SIG-M5 treated with dmso at 0.1 percent for 504 hours (cell line): ENCODE measurements around the gene PLAC9.

Experiments used
- DNase-seq: peaks from one replicate; lab custom pipeline; 2025; ENCODE audit not compliant: unreplicated experiment; lab: John Stamatoyannopoulos, UW

PLAC9 gene

DNA sequence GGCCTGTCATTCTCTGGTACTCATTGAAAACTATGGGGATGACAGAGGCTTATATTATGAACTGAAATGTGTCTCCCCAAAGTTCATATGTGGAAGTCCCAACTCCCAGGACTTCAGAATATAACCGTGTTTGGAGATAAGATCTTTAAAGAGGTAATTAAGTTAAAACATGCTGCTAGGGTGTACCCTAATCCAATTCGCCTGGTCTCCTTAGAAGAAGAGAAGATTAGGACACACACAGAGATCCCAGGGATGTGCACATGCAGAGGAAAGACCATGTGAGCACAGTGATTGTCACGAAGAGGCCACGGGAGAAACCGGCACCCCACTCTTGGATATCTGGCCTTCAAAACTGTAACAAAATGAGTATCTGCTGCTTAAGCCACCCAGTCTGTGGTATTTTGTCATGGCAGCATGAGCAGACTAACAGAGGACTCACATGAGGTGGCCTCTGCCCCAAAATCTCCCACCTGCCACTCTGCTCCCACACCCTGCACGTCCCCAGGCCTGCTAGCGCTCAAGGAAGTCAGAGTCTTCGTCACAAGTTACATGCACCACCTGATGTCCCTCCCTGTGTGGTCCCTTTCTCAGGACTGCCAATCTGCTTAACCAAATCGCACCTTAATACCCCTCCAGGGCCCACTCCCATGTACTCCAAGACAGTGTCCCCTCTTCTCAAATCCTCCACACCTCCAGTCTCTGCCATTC is 26.8 kb downstream of the PLAC9 start:
- DNase-seq = no peak

DNA sequence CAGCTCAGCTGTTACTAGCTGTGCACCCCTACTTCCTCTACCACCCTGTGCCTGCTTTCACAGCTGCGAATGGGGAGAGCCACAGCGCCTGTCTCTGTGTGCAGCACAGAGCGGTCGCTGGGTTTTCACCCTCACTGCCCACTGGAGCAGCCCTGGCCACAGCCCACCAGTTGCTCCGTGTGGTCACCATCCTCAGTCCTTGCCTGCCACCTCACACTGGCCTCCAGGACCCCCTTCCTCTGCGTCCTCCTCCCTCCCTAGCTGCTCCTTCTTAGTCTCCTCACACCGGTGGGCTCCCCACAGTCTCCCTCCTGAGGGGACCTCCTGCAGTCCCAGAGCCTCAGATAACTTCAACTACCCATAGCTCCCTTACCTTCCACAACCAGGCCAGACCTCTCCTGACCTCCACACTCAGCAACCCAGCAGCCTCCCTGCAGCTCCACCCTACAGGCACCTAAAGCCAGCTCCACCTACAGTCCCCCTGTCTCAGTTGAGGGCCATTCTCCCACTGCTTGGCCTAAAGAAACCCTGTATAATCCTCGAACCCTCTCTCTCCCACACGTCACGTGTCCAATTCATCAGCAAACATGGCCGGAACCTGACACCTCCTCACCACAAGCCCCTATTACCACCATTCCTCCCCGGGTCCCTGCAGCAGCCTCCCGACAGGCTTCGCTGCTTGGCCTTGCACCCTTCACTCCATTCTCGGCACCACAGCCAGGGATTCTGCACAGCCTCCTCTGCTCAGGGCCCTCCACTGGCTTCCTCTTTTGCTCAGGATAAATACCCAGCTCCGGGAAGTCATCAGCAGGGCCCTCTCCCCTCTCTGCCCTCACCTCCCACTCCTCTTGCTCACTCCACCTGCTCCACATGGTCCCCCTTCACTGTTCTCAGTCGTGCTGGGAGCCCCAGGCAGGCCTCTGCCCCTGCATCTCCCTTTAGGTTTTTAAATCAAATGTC is 28.1 kb downstream of the PLAC9 start:
- DNase-seq = no peak

- no peak for DNase-seq
Measured at GRCh38 chr10:80161321-80162083, 29.0 kb downstream of the PLAC9 start.

DNA sequence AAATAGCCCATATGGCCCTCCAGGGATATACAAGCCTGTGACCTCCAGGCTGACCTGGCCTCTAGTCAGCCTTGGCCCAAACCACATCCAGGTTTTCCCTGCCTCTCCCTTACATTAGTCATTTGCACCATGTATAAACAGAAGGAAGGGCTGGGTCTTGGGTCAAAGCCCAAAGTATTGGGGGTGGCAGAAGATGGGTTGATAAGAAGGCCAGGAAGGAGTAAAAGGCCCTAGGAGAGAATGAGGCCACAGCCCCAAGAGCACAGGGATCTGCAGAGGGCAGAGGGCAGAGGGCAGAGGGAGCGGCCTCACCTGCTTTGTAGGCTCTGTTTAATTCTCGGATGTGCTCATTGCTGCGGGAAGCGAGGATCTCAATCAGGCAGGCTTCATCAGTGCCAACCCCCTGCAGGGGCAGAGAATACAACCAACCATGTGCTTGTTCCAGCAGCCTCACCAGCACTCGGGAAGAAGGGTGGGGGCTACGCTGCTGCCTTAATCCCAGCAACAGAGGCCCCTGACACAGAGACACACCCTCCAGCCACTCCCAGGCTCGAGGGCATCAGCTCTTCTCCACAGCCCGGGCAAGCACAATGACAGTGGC is 31.3 kb downstream of the PLAC9 start:
- DNase-seq = no peak

DNA sequence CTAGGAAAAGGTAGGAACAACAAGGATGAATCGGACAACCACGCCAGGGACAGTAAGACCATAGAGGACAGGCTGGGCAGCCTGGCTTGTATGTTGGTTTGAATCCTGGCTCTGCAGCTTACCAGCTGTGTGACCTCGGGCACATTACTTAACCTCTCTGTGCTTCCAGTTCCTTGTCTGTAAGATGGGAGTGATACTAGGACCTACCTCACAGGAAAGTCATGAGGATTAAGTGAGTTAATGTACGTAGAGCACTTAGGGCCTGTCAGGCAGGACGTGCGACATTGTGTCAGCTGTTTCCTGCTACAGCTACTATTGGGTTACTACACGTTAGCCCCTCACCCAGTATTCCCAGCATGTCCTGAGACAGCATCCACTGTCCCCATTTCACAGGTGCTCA is 32.1 kb downstream of the PLAC9 start:
- DNase-seq = no peak

- DNase-seq = no peak
Measured at GRCh38 chr10:80165173-80165572, 32.6 kb downstream of the PLAC9 start.

DNA sequence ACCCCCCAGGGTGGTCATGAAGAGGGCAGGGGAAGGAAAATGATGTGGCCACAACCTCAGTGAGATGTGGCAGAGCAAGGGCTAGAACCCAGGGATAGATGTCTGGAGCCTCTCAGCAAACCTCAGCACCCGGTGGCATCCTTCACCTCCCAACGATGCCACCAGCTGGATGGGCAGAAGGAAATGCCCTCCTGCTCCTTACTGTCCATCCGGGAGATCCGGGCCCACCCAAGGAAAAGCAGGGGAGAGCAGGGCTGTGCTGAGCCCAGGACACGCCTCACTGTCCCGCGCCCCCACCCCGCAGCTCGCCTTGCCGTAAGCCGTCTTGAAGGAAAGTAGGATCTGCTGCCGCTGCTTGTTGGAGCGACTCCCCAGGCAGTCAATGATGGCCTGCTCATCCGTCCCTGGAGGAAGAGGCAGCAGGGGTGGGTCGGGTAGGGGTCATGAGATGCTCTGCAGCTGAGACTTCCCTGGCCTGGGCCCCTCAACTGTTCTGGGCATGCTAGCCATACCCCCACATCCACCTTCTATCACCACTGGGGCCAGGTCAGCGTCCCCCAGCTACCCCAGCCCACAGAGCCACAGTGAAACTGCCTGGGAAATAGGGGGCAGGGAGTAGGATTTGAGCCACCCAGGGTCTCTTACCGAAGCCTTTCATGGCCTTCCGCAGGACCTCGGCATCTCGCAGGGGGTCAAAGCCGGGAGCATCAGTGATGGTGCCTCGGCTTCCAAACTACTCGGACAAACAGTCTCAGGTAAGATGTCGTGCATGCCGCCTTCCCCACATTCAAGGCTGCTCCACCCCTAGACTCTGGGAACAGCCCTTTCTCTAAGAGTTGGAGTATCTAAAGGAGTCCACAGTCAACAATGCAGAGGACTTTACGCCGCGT is 34.3 kb downstream of the PLAC9 start:
- DNase-seq = no peak

GRCh38 chr10:80167471-80168161 is 35.1 kb downstream of the PLAC9 start:
- no peak for DNase-seq

- no peak for DNase-seq
Measured at GRCh38 chr10:80168162-80168511, 35.6 kb downstream of the PLAC9 start.

DNA sequence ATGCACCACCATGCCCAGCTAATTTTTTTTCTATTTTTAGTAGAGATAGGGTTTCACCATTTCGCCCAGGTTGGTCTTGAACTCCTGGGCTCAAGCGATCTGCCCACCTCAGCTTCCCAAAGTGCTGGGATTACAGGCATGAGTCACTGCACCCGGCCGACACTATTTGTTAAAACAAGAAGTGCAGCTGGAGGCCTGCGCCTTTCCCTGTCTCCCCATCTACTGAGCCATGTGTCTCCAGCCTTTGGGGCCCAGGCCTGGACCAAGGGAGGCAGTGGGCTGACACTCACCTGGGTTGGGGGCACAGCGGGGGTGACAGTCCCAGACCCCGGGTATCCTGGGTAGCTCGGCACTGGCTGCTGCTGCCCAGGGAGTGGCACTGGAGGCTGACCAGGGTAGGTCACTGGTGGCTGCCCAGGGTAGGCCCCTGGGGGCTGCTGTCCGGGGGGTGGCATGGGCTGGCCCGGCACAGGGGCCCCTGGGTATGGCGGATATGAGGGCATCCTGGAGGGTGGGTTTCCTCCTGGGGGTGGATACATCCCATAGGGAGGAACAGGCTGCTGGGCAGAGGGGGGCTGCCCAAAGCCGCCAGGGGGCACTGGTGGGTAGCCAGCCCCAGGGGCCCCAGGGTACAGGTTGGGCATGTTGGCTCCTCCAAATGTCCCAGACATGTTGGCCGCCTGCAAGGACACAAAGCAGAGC is 36.3 kb downstream of the PLAC9 start:
- DNase-seq = no peak

- DNase-seq = no peak
Measured at GRCh38 chr10:80170026-80170425, 37.5 kb downstream of the PLAC9 start.

- DNase-seq = no peak
Measured at GRCh38 chr10:80170641-80171040, 38.1 kb downstream of the PLAC9 start.

GRCh38 chr10:80171248-80171660 is 38.7 kb downstream of the PLAC9 start:
- peak; percentile 28 for DNase-seq

DNA sequence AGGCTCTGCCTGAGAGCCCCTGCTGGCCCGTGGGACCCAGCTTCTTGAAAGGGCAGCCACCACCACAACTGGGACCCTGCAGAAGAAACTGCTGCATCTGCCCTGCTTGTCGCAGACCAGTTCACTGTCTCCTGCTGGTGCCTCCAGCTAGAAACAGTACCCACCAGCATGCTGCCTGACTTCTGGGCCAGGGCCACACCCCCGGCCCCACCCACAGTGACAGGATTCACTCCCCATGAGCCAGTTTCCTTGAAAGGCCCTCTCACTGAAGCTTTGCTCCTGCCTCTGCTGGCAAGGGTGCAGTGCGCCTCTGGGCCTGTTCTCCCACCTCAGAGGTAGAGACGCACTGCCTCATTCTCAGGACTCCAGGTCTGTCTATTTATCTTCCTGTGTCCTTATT is 40.4 kb downstream of the PLAC9 start:
- no peak for DNase-seq

DNA sequence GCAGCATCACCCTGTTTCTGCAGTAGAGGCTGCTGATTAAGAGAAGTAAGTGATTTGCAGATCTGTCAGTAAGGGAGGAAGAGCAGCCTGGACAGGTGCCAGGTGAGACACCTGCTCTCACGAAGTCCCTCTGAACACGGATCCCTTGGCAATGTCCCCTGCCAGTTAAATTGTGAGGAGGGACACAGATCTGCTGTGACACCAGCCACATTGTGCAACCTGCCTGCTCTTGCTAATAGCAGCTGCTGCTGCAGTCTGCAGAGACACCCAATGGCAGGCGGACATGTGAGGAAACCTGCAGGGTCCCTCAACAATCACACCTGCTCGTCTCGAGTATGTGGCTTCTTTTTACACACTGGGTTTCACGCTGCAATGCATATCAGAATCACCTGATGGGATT is 40.9 kb downstream of the PLAC9 start:
- DNase-seq = no peak

GRCh38 chr10:80174641-80175395 is 42.3 kb downstream of the PLAC9 start:
- no peak for DNase-seq

DNA sequence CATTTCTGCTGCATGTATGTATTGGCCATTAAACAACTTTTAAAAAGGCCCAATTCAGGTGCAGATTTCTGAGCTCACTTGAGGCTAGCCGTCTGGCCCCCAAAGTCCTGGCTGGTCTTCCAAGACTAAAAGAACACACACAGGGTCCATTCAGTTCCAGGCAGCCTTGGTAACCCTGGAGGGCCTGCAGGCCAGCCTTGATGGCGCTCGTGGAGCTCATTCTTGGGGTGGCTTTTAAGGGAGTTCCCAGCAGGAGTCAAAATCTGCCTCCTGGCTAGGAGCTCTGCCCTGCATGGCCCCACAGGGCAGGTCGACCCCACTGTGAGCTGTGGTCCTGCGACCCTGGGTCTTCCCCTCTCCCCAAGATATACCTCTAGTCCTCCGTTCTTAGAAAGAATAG is 44.0 kb downstream of the PLAC9 start:
- DNase-seq = no peak
